Heart right ventricle (tissue), 16 donors: Measurements from ENCODE around the gene GNA12. TPM values are rescaled to one million over a fixed set of nuclear protein-coding genes. Genes with fewer than 3 reads are reported as not detected.

ENCODE experiments used
- ATAC-seq, 8 donors: fragments of 200-7000 bp; cut with Tn5 transposase; one replicate each; pipeline ENCODE4 v1.9.1; 2020; ENCODE audit warnings: mild to moderate bottlenecking in 8 of 8, moderate library complexity in 8 of 8, moderate number of reproducible peaks in 1 of 8
- DNase-seq, 2 donors: peaks; one replicate each; pipeline ENCODE4 v3.0.0-alpha.2; 2020
- H3K27ac ChIP-seq, 10 donors: fragments of 200-600 bp; sonication (generic) in 2 of 10; one replicate each; pipeline versions ENCODE4 v1.5.0 to v1.8.0; 2020 to 2022; ENCODE audit warnings: mild to moderate bottlenecking in 3 of 10
- H3K27me3 ChIP-seq, 7 donors: fragments of 200-600 bp; one replicate each; pipeline ENCODE4 v1.8.0; 2021 to 2022; ENCODE audit warnings: mild to moderate bottlenecking in 2 of 7
- H3K36me3 ChIP-seq, 9 donors: fragments of 200-600 bp; sonication (generic) in 1 of 9; one replicate each; pipeline versions ENCODE4 v1.5.0 to v1.8.0; 2020 to 2022; ENCODE audit warnings: mild to moderate bottlenecking in 2 of 9
- H3K4me1 ChIP-seq, 9 donors: fragments of 200-600 bp; sonication (generic) in 1 of 9; one replicate each; pipeline versions ENCODE4 v1.5.0 to v1.8.0; 2020 to 2022; ENCODE audit warnings: mild to moderate bottlenecking in 4 of 9
- H3K4me3 ChIP-seq, 10 donors: fragments of 200-600 bp; sonication (generic) in 2 of 10; one replicate each; pipeline versions ENCODE4 v1.5.0 to v1.8.0; 2020 to 2022; ENCODE audit warnings: mild to moderate bottlenecking in 7 of 10, moderate library complexity in 2 of 10
- H3K9me3 ChIP-seq, 11 donors: fragments of 200-600 bp in 10 of 11; sonication (generic) in 2 of 11; one replicate each; pipeline versions ENCODE4 v1.5.0 to v1.8.0; 2013 to 2022; ENCODE audit warnings: mild to moderate bottlenecking in 2 of 11, control low read depth in 1 of 11, moderate library complexity in 1 of 11
- WGBS, 2 donors: extraction: QIAGEN DNeasy Blood & Tissue Kit; methylation state at CpG; one replicate each; pipeline ENCODE4 v1.1.7; 2013; ENCODE audit warnings: inconsistent platforms in 1 of 2; 5-methylcytosine and 5-hydroxymethylcytosine counted together
- intact Hi-C, 10 donors: fragments of 100-400 bp; cut with DNase I; formaldehyde crosslinking; loops; one replicate each; pipeline versions ENCODE4 v1.11.1 to v1.14.2; 2022
- polyA plus RNA-seq, 2 donors: library from polyadenylated mRNA; stranded (reverse); fragments of 200-250 nt; gene quantifications; one replicate each; pipeline ENCODE4 v1.2.3, GENCODE V29; 2013
- total RNA-seq, 10 donors: library from RNA; stranded (reverse); fragmentation: NEBNext Ultra II Directional in 3 of 10; extraction: Animal tissue kit (Norgen Biotek cat#: 25700) in 3 of 10; gene quantifications; one replicate each; pipeline versions ENCODE4 v1.2.1 to v1.2.4, GENCODE V29; 2021 to 2023
- TF ChIP-seq, protein P1 (sequence below), 9 donors: fragments of 200-600 bp; sonication (generic) in 2 of 9; IDR thresholded peaks; one replicate each; pipeline versions ENCODE4 v1.5.0 to v1.8.0; 2021 to 2022; ENCODE audit warnings: antibody characterized with exemption in 9 of 9, mild to moderate bottlenecking in 5 of 9, moderate library complexity in 1 of 9
- donor health status: Arrhythmogenic right ventricular cardiomyopathy.
- donor health status: ischemic (EF 13 %, LVEDD 7.1; RV severe dilation, severe dysfunction).
- donor health status: healthy with polysubstance abuse.
- donor health status: DM: no; HTN: yes; CAD: no.
- donor health status: DM: no; HTN: no; CAD: no.
- donor health status: ischemic (EF 25% LVEDD 6.9; RV normal size, moderate dysfunction).
- donor health status: ischemic (EF 25% LVEDD 5.7; RV mildly dilated, moderate dysfunction).
- donor health status: healthy.
- donor health status: DM: yes; HTN: yes; CAD: no.
- donor health status: Ischemic cardiomyopathy.
- donor health status: ischemic (EF 35%, LVEDD 5.7; RV mildly dilated, moderate dysfunction).
- donor health status: nonischemic (EF 11% LVEDD 7.7; RV severe dilation, severe dysfunction).
- donor health status: DM: yes; HTN: yes; CAD: no.
- donor health status: PGD.
- donor health status: ischemic (EF 29% LVEDD 5.4; RV normal size, mild dysfunction).
- donor health status: nonischemic (EF 23%, LVEDD 6.1; RV moderate dilation, normal function).

GNA12 gene
- total and polyA plus RNA-seq, 12 donors: 6.4 to 46.4 (median 33.9) TPM

DNA sequence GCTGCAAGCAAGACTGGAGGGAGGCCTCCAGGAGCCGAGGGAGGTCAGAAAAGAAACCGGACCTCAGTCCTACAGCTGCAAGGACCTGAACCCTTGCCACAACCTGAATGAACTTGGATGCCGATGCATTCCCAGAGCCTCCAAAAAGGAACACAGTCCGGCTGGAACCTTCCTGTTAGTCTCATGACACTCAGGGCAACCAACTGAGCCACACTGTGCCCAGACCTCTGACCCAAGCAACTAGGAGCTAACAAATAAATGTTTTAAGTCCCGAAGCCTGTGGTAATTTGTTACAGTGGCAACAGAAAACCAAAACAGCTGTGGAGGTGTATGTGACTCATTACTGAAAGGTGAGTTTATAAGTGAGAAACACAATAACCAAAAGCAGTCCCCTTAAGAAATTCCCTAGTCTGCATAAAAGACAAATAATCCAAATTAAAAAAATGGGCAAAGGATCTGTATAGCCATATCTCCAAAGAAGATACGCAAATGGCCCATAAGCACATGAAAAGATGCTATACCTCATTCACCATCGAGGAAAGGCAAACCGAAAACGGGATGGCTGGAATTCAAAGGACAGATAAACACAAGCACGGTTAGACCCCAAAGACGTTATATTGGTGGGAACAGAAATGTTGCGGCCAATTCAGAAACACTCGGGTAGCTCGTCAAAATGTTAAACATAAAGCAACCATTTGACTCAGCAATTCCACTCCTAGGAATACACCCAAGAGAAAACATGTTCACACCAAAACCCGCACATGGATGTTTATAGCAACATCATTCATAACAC is 24.8 kb downstream of the GNA12 start:
- TF ChIP-seq, protein P1, sequence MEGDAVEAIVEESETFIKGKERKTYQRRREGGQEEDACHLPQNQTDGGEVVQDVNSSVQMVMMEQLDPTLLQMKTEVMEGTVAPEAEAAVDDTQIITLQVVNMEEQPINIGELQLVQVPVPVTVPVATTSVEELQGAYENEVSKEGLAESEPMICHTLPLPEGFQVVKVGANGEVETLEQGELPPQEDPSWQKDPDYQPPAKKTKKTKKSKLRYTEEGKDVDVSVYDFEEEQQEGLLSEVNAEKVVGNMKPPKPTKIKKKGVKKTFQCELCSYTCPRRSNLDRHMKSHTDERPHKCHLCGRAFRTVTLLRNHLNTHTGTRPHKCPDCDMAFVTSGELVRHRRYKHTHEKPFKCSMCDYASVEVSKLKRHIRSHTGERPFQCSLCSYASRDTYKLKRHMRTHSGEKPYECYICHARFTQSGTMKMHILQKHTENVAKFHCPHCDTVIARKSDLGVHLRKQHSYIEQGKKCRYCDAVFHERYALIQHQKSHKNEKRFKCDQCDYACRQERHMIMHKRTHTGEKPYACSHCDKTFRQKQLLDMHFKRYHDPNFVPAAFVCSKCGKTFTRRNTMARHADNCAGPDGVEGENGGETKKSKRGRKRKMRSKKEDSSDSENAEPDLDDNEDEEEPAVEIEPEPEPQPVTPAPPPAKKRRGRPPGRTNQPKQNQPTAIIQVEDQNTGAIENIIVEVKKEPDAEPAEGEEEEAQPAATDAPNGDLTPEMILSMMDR (IDR thresholded peaks at IDR 0.05): no peak
- H3K27me3 ChIP-seq: no peaks in the 10 kb centered on the region
- intact Hi-C loops: no loop called here
- no peaks in the 10 kb centered on the region for H3K36me3 ChIP-seq
- peak overlapping the region in 7 of 10 donors; percentile 23 to 70 (median 44) for H3K27ac ChIP-seq
- DNase-seq (no peak), ATAC-seq (no peak)
- peaks cover 14 to 79% (median 68%) of the 10 kb centered on the region in 9 donors for H3K4me1 ChIP-seq
- WGBS, 2 donors: 88 to 93% methylated on average over 15 of the region's 15 CpGs
- no peaks in the 10 kb centered on the region for H3K9me3 ChIP-seq
- no peak overlapping the region for H3K4me3 ChIP-seq

DNA sequence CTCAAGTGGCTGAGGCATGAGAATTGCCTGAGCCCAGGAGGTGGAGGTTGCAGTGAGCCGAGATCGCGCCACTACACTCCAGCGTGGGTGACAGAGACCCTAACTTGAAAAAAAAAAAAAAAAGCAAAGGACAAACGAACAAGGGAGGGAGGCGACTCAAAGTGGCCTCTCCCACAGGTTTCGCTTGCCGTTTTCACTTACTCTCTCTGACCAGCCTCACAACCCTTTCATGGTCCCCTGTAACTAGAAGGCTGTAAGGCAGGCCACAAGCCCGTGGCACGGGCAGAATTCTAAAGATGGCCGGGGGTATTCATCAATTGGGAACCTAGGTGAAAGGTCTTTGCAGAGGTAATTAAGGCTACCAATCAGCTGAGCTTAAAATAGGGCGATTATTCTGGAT is 25.5 kb downstream of the GNA12 start:
- WGBS, 2 donors: 92 to 95% methylated on average over 12 of the region's 12 CpGs
- H3K27me3 ChIP-seq: no peaks in the 10 kb centered on the region
- ATAC-seq (no peak), DNase-seq (no peak)
- H3K27ac ChIP-seq: peak overlapping the region in 7 of 10 donors; percentile 23 to 48 (median 44)
- H3K4me3 ChIP-seq: no peak overlapping the region
- peaks cover 14 to 78% (median 68%) of the 10 kb centered on the region in 9 donors for H3K4me1 ChIP-seq
- no peaks in the 10 kb centered on the region for H3K9me3 ChIP-seq
- TF ChIP-seq, protein P1 (IDR thresholded peaks at IDR 0.05): no peak
- intact Hi-C loops: no loop called here
- H3K36me3 ChIP-seq: no peaks in the 10 kb centered on the region

DNA sequence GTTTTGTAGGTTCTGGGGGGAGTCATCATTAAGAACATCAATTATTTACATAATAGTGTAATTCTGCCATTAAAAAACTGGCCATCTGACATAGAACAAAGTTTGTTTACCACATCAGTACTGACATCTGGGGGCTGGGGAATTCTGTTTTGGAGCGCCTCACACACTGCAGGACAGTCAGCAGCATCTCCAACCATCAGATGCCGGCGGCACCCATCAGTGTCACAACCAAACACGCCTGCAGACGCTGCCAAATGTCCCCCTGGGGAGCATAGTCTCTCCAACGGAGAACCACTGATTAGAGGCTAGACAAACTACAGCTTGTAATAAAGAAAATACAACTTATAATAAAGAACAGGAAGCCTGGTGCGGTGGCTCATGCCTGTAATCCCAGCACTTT is 26.0 kb downstream of the GNA12 start:
- Histone ChIP-seq H3K27me3 (no peaks in the 10 kb centered on the region), H3K36me3 (no peaks in the 10 kb centered on the region), H3K4me3 (no peak overlapping the region), H3K9me3 (no peaks in the 10 kb centered on the region), H3K4me1 (peaks cover 11 to 78% (median 68%) of the 10 kb centered on the region in 9 donors), H3K27ac (peak overlapping the region in 6 of 10 donors; percentile 16 to 48 (median 45))
- ATAC-seq: peak in 1 of 8 donors; percentile 10
- intact Hi-C loops: no loop called here
- TF ChIP-seq, protein P1 (IDR thresholded peaks at IDR 0.05): no peak
- peak; percentile 51 to 68 for DNase-seq
- WGBS, 2 donors: 66 to 67% methylated on average over 7 of the region's 7 CpGs

DNA sequence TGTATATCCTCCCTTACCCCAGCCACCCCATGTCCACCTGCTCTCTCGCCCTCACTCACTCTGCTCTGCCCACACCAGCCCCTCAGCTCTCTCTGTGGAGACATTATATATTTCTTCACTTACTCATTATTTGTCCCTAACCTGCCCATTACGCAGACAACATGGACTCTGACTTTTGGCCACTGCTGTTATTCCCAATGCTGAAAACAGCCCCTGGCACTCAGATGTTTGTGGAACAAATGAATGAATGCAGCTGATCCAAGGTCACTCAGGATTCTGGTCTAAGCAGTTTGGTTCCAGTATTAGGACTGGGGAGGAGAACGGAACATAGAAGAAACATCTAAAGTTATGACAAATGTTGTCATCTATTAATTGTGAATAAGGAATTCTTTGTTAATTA is 26.7 kb downstream of the GNA12 start:
- Histone ChIP-seq H3K9me3 (no peaks in the 10 kb centered on the region), H3K4me1 (peaks cover 11 to 78% (median 68%) of the 10 kb centered on the region in 9 donors), H3K27me3 (no peaks in the 10 kb centered on the region), H3K36me3 (no peaks in the 10 kb centered on the region), H3K27ac (peak overlapping the region in 1 of 10 donors; percentile 48), H3K4me3 (no peak overlapping the region)
- ATAC-seq (no peak), DNase-seq (no peak)
- TF ChIP-seq, protein P1 (IDR thresholded peaks at IDR 0.05): no peak
- WGBS, 2 donors: 69 to 87% methylated on average over 3 of the region's 3 CpGs
- intact Hi-C loops: no loop called here
